Thyroid gland (tissue), 4 donors: ENCODE data around the gene XAF1.

Source experiments
- POLR2A ChIP-seq, 2 donors: fragments of 450-650 bp; IDR thresholded peaks; one replicate each; pipeline ENCODE4 v1.6.1; 2017; ENCODE audit warnings: antibody characterized with exemption in 2 of 2, mild to moderate bottlenecking in 2 of 2, moderate library complexity in 1 of 2
- TF ChIP-seq, protein P1 (sequence below), 6 experiments: fragments of 200-600 bp in 3 of 6; fragments of 450-650 bp in 3 of 6; sonication (generic) in 3 of 6; IDR thresholded peaks; one replicate each; pipeline ENCODE4 v1.5.1; 2016 to 2019; ENCODE audit warnings: antibody characterized with exemption in 6 of 6, mild to moderate bottlenecking in 2 of 6, inconsistent platforms in 1 of 6, moderate library complexity in 1 of 6

DNA sequence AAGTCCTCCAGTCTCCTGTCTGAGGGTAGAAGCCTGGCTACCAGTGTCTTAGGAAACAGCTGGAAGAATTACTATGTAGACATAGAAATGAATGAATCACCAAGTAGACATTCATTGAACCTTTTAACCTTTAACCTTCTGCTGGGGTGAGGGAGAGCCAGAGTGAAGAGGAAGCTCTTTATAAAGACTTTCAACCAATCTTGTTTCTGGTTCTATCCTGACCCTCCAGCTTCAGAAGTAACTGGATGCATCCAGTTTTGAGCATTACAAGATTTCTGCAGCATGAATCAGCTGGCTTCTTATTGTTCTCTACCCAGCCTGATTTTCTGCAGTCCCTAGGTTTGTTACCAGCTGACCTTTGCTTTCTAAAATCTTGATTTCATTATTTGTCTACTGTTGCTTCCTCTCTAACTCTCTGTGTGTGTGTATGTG, 67.2 kb downstream of the XAF1 start:
- TF ChIP-seq, protein P1, sequence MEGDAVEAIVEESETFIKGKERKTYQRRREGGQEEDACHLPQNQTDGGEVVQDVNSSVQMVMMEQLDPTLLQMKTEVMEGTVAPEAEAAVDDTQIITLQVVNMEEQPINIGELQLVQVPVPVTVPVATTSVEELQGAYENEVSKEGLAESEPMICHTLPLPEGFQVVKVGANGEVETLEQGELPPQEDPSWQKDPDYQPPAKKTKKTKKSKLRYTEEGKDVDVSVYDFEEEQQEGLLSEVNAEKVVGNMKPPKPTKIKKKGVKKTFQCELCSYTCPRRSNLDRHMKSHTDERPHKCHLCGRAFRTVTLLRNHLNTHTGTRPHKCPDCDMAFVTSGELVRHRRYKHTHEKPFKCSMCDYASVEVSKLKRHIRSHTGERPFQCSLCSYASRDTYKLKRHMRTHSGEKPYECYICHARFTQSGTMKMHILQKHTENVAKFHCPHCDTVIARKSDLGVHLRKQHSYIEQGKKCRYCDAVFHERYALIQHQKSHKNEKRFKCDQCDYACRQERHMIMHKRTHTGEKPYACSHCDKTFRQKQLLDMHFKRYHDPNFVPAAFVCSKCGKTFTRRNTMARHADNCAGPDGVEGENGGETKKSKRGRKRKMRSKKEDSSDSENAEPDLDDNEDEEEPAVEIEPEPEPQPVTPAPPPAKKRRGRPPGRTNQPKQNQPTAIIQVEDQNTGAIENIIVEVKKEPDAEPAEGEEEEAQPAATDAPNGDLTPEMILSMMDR (IDR thresholded peaks at IDR 0.05) = no peak
- no peak for TF ChIP-seq POLR2A (IDR thresholded peaks at IDR 0.05)
